IMR-90 (cell line): ENCODE measurements around the gene CYB5A. TPM values are rescaled to one million over a fixed set of nuclear protein-coding genes. Genes with fewer than 3 reads are reported as not detected.
A peak's percentile ranks its signal among the peaks of the same experiment; 100 is the strongest.

Source experiments
- ATAC-seq: fragments of 200-7000 bp; cut with Tn5 transposase; 2 replicates; pipeline ENCODE4 v1.9.1; 2020; ENCODE audit warnings: low read depth, mild to moderate bottlenecking, moderate library complexity
- BruUV-seq: library from RNA; stranded (reverse); fragments of 400-500 nt; replicated peaks from 2 replicates; lab custom pipeline; 2021; lab: Mats Ljungman, UMichigan
- CTCF ChIA-PET: fragments of 300-600 bp; formaldehyde crosslinking; extraction: SDS; loops from one replicate; lab custom pipeline; 2021; ENCODE audit warnings: antibody characterized with exemption; lab: Yijun Ruan, JAX
- POLR2A ChIA-PET: fragments of 300-600 bp; sonication (Branson Sonifier 250); formaldehyde crosslinking; loops from one replicate; lab custom pipeline; 2022; ENCODE audit warnings: antibody characterized with exemption; ENCODE audit not compliant: unreplicated experiment; lab: Charles Lee
- DNase-seq: peaks from one replicate; pipeline ENCODE4 v3.0.0; 2013
- H2AFZ ChIP-seq: replicated peaks from 2 replicates; pipeline ENCODE3; 2013; ENCODE audit warnings: low read length, mild to moderate bottlenecking; ENCODE audit not compliant: poor library complexity
- H2AK5ac ChIP-seq: 2 replicates; pipeline ENCODE4 v1.6.1; 2013; ENCODE audit warnings: low read depth, low read length, inconsistent platforms
- H2AK9ac ChIP-seq: replicated peaks from 2 replicates; pipeline ENCODE3; 2013; ENCODE audit warnings: mild to moderate bottlenecking, low read depth, low read length, moderate library complexity; ENCODE audit not compliant: poor library complexity
- H2BK120ac ChIP-seq: 2 replicates; pipeline ENCODE4 v1.6.1; 2013; ENCODE audit warnings: low read depth, low read length, inconsistent platforms
- H2BK15ac ChIP-seq: 3 replicates; pipeline ENCODE4 v1.6.1; 2013; ENCODE audit warnings: low read depth, low read length, inconsistent platforms
- H2BK20ac ChIP-seq: 2 replicates; pipeline ENCODE4 v1.6.1; 2013; ENCODE audit warnings: low read depth, mild to moderate bottlenecking, inconsistent platforms, low read length, moderate library complexity
- H2BK5ac ChIP-seq: 2 replicates; pipeline ENCODE4 v1.6.1; 2013; ENCODE audit warnings: mild to moderate bottlenecking, low read depth, low read length, inconsistent platforms; ENCODE audit not compliant: poor library complexity, severe bottlenecking
- H3K14ac ChIP-seq: replicated peaks from 2 replicates; pipeline ENCODE4 v1.6.1; 2013; ENCODE audit warnings: low read depth, low read length, inconsistent platforms
- H3K18ac ChIP-seq: 2 replicates; pipeline ENCODE4 v1.6.1; 2013; ENCODE audit warnings: low read depth, low read length, control low read depth
- H3K23ac ChIP-seq: 2 replicates; pipeline ENCODE4 v1.6.1; 2013; ENCODE audit warnings: low read depth, low read length, inconsistent platforms
- H3K27ac ChIP-seq: 2 replicates; pipeline ENCODE4 v1.5.1; 2013; ENCODE audit warnings: mild to moderate bottlenecking, control low read depth, low read length; ENCODE audit not compliant: insufficient read depth
- H3K27me3 ChIP-seq: 2 replicates; pipeline ENCODE4 v1.6.1; 2013; ENCODE audit warnings: low read length; ENCODE audit not compliant: control insufficient read depth, insufficient read depth
- H3K36me3 ChIP-seq: 2 replicates; pipeline ENCODE4 v1.6.1; 2013; ENCODE audit warnings: low read length, mixed read lengths; ENCODE audit not compliant: control insufficient read depth, insufficient read depth
- H3K4ac ChIP-seq: 2 replicates; pipeline ENCODE4 v1.6.1; 2013; ENCODE audit warnings: low read depth, low read length, inconsistent platforms
- H3K4me1 ChIP-seq: 2 replicates; pipeline ENCODE4 v1.6.1; 2013; ENCODE audit warnings: low read length, mixed read lengths; ENCODE audit not compliant: control insufficient read depth, insufficient read depth
- H3K4me2 ChIP-seq: 2 replicates; pipeline ENCODE4 v1.6.1; 2013; ENCODE audit warnings: low read depth, mild to moderate bottlenecking, control low read depth, low read length, moderate library complexity
- H3K4me3 ChIP-seq: 2 replicates; pipeline ENCODE4 v1.5.1; 2013; ENCODE audit warnings: low read depth, mild to moderate bottlenecking, control low read depth, low read length, moderate library complexity; ENCODE audit not compliant: insufficient read depth
- H3K56ac ChIP-seq: 2 replicates; pipeline ENCODE4 v1.6.1; 2013; ENCODE audit warnings: low read length, inconsistent platforms; ENCODE audit not compliant: insufficient read depth; ENCODE audit errors: extremely low read depth
- H3K79me1 ChIP-seq, 2 experiments: 2 replicates each; pipeline ENCODE4 v1.6.1; 2013; ENCODE audit warnings: low read length in 2 of 2, inconsistent platforms in 1 of 2, low read depth in 1 of 2
- H3K9ac ChIP-seq: 2 replicates; pipeline ENCODE4 v1.6.1; 2013; ENCODE audit warnings: low read depth, low read length, control low read depth
- H3K9me1 ChIP-seq: 2 replicates; pipeline ENCODE4 v1.6.1; 2013; ENCODE audit warnings: low read length, inconsistent platforms; ENCODE audit not compliant: insufficient read depth
- H3K9me3 ChIP-seq: 2 replicates; pipeline ENCODE4 v1.6.1; 2013; ENCODE audit warnings: low read length; ENCODE audit not compliant: control insufficient read depth, insufficient read depth
- H4K20me1 ChIP-seq: 2 replicates; pipeline ENCODE4 v1.6.1; 2013; ENCODE audit warnings: low read length, inconsistent platforms; ENCODE audit not compliant: insufficient read depth
- H4K5ac ChIP-seq: 2 replicates; pipeline ENCODE4 v1.6.1; 2013; ENCODE audit warnings: mild to moderate bottlenecking, low read depth, low read length, control low read depth
- H4K8ac ChIP-seq, 2 experiments: 2 replicates each; pipeline ENCODE4 v1.6.1; 2013; ENCODE audit warnings: low read depth in 2 of 2, low read length in 2 of 2, control low read depth in 1 of 2, inconsistent platforms in 1 of 2
- H4K91ac ChIP-seq: 2 replicates; pipeline ENCODE4 v1.6.1; 2013; ENCODE audit warnings: low read depth, low read length, inconsistent platforms; ENCODE audit not compliant: insufficient read depth
- CEBPB ChIP-seq: IDR thresholded peaks from 2 replicates; pipeline ENCODE4 v1.6.1; 2012; ENCODE audit warnings: low read depth, low read length, improper control_type of control experiment
- CHD1 ChIP-seq: IDR thresholded peaks from 2 replicates; pipeline ENCODE4 v1.6.1; 2012; ENCODE audit warnings: low read depth, low read length, improper control_type of control experiment
- CTCF ChIP-seq: conservative IDR thresholded peaks from 2 replicates; pipeline ENCODE4 v1.5.1; 2012; ENCODE audit warnings: mild to moderate bottlenecking, low read depth, low read length, improper control_type of control experiment
- FOS ChIP-seq: fragments of 150-350 bp; IDR thresholded peaks from 2 replicates; pipeline ENCODE4 v1.6.1; 2016; ENCODE audit warnings: low read depth, low read length
- MAFK ChIP-seq: IDR thresholded peaks from 2 replicates; pipeline ENCODE4 v1.6.1; 2012; ENCODE audit warnings: low read depth, low read length, improper control_type of control experiment
- MAZ ChIP-seq: IDR thresholded peaks from 2 replicates; pipeline ENCODE4 v1.6.1; 2012; ENCODE audit warnings: low read depth, mild to moderate bottlenecking, low read length, improper control_type of control experiment, moderate library complexity, borderline replicate concordance
- MXI1 ChIP-seq: IDR thresholded peaks from 2 replicates; pipeline ENCODE4 v1.6.1; 2012; ENCODE audit warnings: low read depth, mild to moderate bottlenecking, low read length, moderate library complexity, borderline replicate concordance
- NFE2L2 ChIP-seq: fragments of 150-350 bp; IDR thresholded peaks from 2 replicates; pipeline ENCODE4 v1.6.1; 2016; ENCODE audit warnings: low read depth, mild to moderate bottlenecking, low read length
- POLR2A ChIP-seq: IDR thresholded peaks from 2 replicates; pipeline ENCODE4 v1.6.1; 2012; ENCODE audit warnings: mild to moderate bottlenecking, low read depth, low read length
- RAD21 ChIP-seq: IDR thresholded peaks from 2 replicates; pipeline ENCODE4 v1.6.1; 2012; ENCODE audit warnings: low read length, improper control_type of control experiment
- RCOR1 ChIP-seq: IDR thresholded peaks from 2 replicates; pipeline ENCODE4 v1.6.1; 2012; ENCODE audit warnings: mild to moderate bottlenecking, low read length, improper control_type of control experiment; ENCODE audit not compliant: insufficient replicate concordance
- RFX5 ChIP-seq: IDR thresholded peaks from 2 replicates; pipeline ENCODE4 v1.8.0; 2012; ENCODE audit warnings: low read depth, mild to moderate bottlenecking, low read length, moderate library complexity
- SMC3 ChIP-seq: fragments of 150-350 bp; IDR thresholded peaks from 2 replicates; pipeline ENCODE4 v1.6.1; 2016; ENCODE audit warnings: low read depth, mild to moderate bottlenecking, antibody characterized with exemption, low read length, moderate library complexity
- USF2 ChIP-seq: fragments of 150-350 bp; IDR thresholded peaks from 2 replicates; pipeline ENCODE4 v1.6.1; 2017; ENCODE audit warnings: mild to moderate bottlenecking, antibody characterized with exemption, low read length, low read depth
- WGBS, 2 experiments: methylation state at CpG; one replicate each; pipeline versions ENCODE4 v1.1.5 to v1.1.7; 2013; ENCODE audit warnings: missing lambda C conversion rate in 2 of 2; ENCODE audit not compliant: insufficient read length in 1 of 2; ENCODE audit errors: extremely low coverage in 2 of 2; 5-methylcytosine and 5-hydroxymethylcytosine counted together
- dilution Hi-C: fragments of 300-500 bp; cut with HindIII; formaldehyde crosslinking; loops from one replicate; pipeline ENCODE4 v1.14.3; 2018; ENCODE audit warnings: low sequenced_read_pairs; ENCODE audit not compliant: unreplicated experiment
- in situ Hi-C: fragments of 300-500 bp; cut with MboI; formaldehyde crosslinking; loops from 3 replicates; pipeline ENCODE4 v1.14.3; 2019; ENCODE audit warnings: low sequenced_read_pairs, inconsistent platforms, mixed read lengths
- intact Hi-C: fragments of 100-400 bp; cut with micrococcal nuclease; formaldehyde crosslinking; loops from 2 replicates; pipeline ENCODE4 v1.10.0; 2022
- polyA plus RNA-seq, 3 experiments: library from polyadenylated mRNA; depleted of rRNA; stranded (reverse); fragments of >200 nt; gene quantifications; 2 replicates each; pipeline ENCODE4 v1.2.3, GENCODE V29; 2012; ENCODE audit warnings: low replicate concordance in 1 of 3
- total RNA-seq: library from RNA; depleted of rRNA; stranded (reverse); fragments of >200 nt; gene quantifications from 2 replicates; pipeline ENCODE4 v1.2.3, GENCODE V29; 2012
- TF ChIP-seq, protein P1 (sequence below): fragments of 150-350 bp; IDR thresholded peaks from 2 replicates; pipeline ENCODE4 v1.6.1; 2016; ENCODE audit warnings: low read depth, mild to moderate bottlenecking, low read length, moderate library complexity, borderline replicate concordance

CYB5A gene
- total and polyA plus RNA-seq, 2 of the 4 experiments (the other 2 are of a cell fraction), result 13.4 to 47.9 TPM

GRCh38 chr18:74229891-74230290 lies 61.9 kb downstream of the CYB5A start:
- Histone ChIP-seq H2AK5ac (no peak overlapping the region), H3K27me3 (peaks cover 5% of the 10 kb centered on the region), H2BK5ac (no peak overlapping the region), H3K9me1 (no peaks in the 10 kb centered on the region; the same call in 1 of the 2 replicates), H4K91ac (no peak overlapping the region), H3K4ac (no peak overlapping the region), H3K36me3 (no peaks in the 10 kb centered on the region), H4K5ac (no peak overlapping the region), H4K20me1 (no peaks in the 10 kb centered on the region), H3K79me1 (no peaks in the 10 kb centered on the region), H3K27ac (no peak overlapping the region), H2AFZ (peak overlapping the region; percentile 69), H3K23ac (no peak overlapping the region), H3K4me2 (no peak overlapping the region), H2BK120ac (no peak overlapping the region), H4K8ac (no peak overlapping the region), H2BK20ac (no peak overlapping the region), H2BK15ac (no peak overlapping the region), H3K4me1 (peaks cover 2% of the 10 kb centered on the region), H3K4me3 (no peak overlapping the region), H2AK9ac (no peak overlapping the region), H3K9ac (no peak overlapping the region), H3K56ac (no peak overlapping the region), H3K9me3 (no peaks in the 10 kb centered on the region), H3K18ac (no peak overlapping the region), H3K14ac (no peak overlapping the region)
- dilution Hi-C loops (no loop called here), intact Hi-C loops (no loop called here), in situ Hi-C loops (no loop called here)
- POLR2A ChIA-PET, result no interaction called here
- BruUV-seq, result no TSS peak
- DNase-seq, result no peak
- 79% methylated on average over 6 of the region's 10 CpGs; no CpG with 5 or more reads in 1 of the 2 experiments for WGBS, 2 experiments
- CTCF ChIA-PET, result no interaction called here
- TF ChIP-seq FOS, result no peak
- TF ChIP-seq CHD1, result no peak
- no peak for TF ChIP-seq CTCF
- no peak for TF ChIP-seq USF2
- no peak for TF ChIP-seq SMC3
- no peak for TF ChIP-seq RCOR1
- TF ChIP-seq RFX5, result no peak
- TF ChIP-seq POLR2A, result no peak
- TF ChIP-seq, protein P1, sequence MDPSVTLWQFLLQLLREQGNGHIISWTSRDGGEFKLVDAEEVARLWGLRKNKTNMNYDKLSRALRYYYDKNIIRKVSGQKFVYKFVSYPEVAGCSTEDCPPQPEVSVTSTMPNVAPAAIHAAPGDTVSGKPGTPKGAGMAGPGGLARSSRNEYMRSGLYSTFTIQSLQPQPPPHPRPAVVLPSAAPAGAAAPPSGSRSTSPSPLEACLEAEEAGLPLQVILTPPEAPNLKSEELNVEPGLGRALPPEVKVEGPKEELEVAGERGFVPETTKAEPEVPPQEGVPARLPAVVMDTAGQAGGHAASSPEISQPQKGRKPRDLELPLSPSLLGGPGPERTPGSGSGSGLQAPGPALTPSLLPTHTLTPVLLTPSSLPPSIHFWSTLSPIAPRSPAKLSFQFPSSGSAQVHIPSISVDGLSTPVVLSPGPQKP, result no peak
- TF ChIP-seq RAD21, result no peak
- TF ChIP-seq CEBPB, result no peak
- TF ChIP-seq MXI1, result no peak
- TF ChIP-seq MAZ, result no peak
- no peak for TF ChIP-seq NFE2L2
- TF ChIP-seq MAFK, result no peak
- no peak for ATAC-seq
